K562 (cell line): ENCODE data around the gene LNPEP. TPM values are rescaled to one million over a fixed set of nuclear protein-coding genes. Genes with fewer than 3 reads are reported as not detected.

Experiments used
- ATAC-seq: fragments of 200-7000 bp; cut with Tn5 transposase; 3 replicates; pipeline ENCODE4 v1.9.1; 2020; ENCODE audit warnings: moderate library complexity
- BruUV-seq: library from RNA; stranded (reverse); fragments of 400-500 nt; replicated peaks from 2 replicates; lab custom pipeline; 2021; lab: Mats Ljungman, UMichigan
- CTCF ChIA-PET: fragments of 300-600 bp; formaldehyde crosslinking; extraction: SDS; loops from one replicate; lab custom pipeline; 2021; ENCODE audit warnings: low intra/inter-chr PET ratio; lab: Yijun Ruan, JAX
- POLR2A ChIA-PET: fragments of 300-600, 350-650 bp; sonication (Branson Sonifier 250); formaldehyde crosslinking; extraction: SDS; loops from one replicate; lab custom pipeline; 2021; ENCODE audit warnings: antibody characterized with exemption, inconsistent platforms; lab: Yijun Ruan, JAX
- DNase-seq, 4 experiments: peaks; one replicate each; pipeline versions ENCODE4 v3.0.0 to v3.0.0-alpha.2; 2011 to 2018; ENCODE audit warnings: low spot score in 3 of 4, mixed read lengths in 3 of 4; ENCODE audit errors: extremely low read depth in 1 of 4
- FAIRE-seq: peaks from 2 replicates; lab custom pipeline; 2011; peaks lifted over from hg19 to GRCh38; lab: Jason Lieb, UNC
- H2AFZ ChIP-seq: 2 replicates; pipeline ENCODE4 v1.6.0; 2011; ENCODE audit warnings: low read depth, low read length, control low read depth, inconsistent platforms
- H3K27ac ChIP-seq: fragments of 200-600 bp; 3 replicates; pipeline ENCODE4 v1.8.0; 2011; ENCODE audit warnings: low read depth, mild to moderate bottlenecking, control low read depth, inconsistent platforms, low read length, moderate library complexity, mixed read lengths; ENCODE audit errors: extremely low read depth
- H3K27me3 ChIP-seq, 2 experiments: fragments of 300-600 bp in 1 of 2; 2 replicates in 1 of 2; 3 replicates in 1 of 2; pipeline versions ENCODE4 v1.6.0 to v1.8.0; 2011; ENCODE audit warnings: inconsistent platforms in 2 of 2, low read length in 2 of 2, mild to moderate bottlenecking in 1 of 2, mixed read lengths in 1 of 2, moderate library complexity in 1 of 2; ENCODE audit not compliant: control insufficient read depth in 2 of 2, insufficient read depth in 2 of 2
- H3K36me3 ChIP-seq: fragments of 300-600 bp; 3 replicates; pipeline ENCODE4 v1.8.0; 2011; ENCODE audit warnings: mild to moderate bottlenecking, low read length, inconsistent platforms; ENCODE audit not compliant: control insufficient read depth, insufficient read depth
- H3K4me1 ChIP-seq, 2 experiments: fragments of 200-600 bp in 1 of 2; replicated peaks in 1 of 2; 2 replicates in 1 of 2; 3 replicates in 1 of 2; pipeline versions ENCODE4 v1.5.1 to v1.8.0; 2011; ENCODE audit warnings: inconsistent platforms in 2 of 2, low read length in 2 of 2, mild to moderate bottlenecking in 1 of 2, mixed read lengths in 1 of 2, moderate library complexity in 1 of 2; ENCODE audit not compliant: control insufficient read depth in 2 of 2, insufficient read depth in 2 of 2
- H3K4me2 ChIP-seq: 2 replicates; pipeline ENCODE4 v1.6.1; 2011; ENCODE audit warnings: low read length, control low read depth, inconsistent platforms, mixed read lengths; ENCODE audit not compliant: insufficient read depth
- H3K4me3 ChIP-seq: fragments of 200-600 bp; sonication (generic), shearing (Covaris generic); 2 replicates; pipeline ENCODE4 v1.5.1; 2016; ENCODE audit warnings: control low read depth, inconsistent platforms
- H3K79me2 ChIP-seq: fragments of 200-600 bp; 3 replicates; pipeline ENCODE4 v1.8.0; 2011; ENCODE audit warnings: low read length, inconsistent platforms; ENCODE audit not compliant: control insufficient read depth, insufficient read depth
- H3K9ac ChIP-seq, 2 experiments: 2 replicates each; pipeline versions ENCODE4 v1.6.0 to v1.6.1; 2011; ENCODE audit warnings: low read depth in 2 of 2, low read length in 2 of 2, control low read depth in 1 of 2, inconsistent platforms in 1 of 2, mild to moderate bottlenecking in 1 of 2, mixed read lengths in 1 of 2; ENCODE audit not compliant: insufficient read depth in 1 of 2
- H3K9me1 ChIP-seq: one replicate; pipeline ENCODE4 v1.6.0; 2011; ENCODE audit warnings: inconsistent platforms, mild to moderate bottlenecking, low read length, moderate library complexity; ENCODE audit not compliant: control insufficient read depth, insufficient read depth
- H3K9me3 ChIP-seq: replicated peaks from 2 replicates; pipeline ENCODE4 v1.5.1; 2011; ENCODE audit warnings: low read depth, low read length, inconsistent platforms; ENCODE audit not compliant: control insufficient read depth, insufficient read depth
- H4K20me1 ChIP-seq: replicated peaks from 2 replicates; pipeline ENCODE4 v1.6.1; 2011; ENCODE audit warnings: low read length, inconsistent platforms, mixed read lengths; ENCODE audit not compliant: control insufficient read depth, insufficient read depth
- AFF4 ChIP-seq: sonication (generic); formaldehyde crosslinking; IDR thresholded peaks from 2 replicates; pipeline ENCODE4 v1.8.0; 2023; ENCODE audit warnings: mild to moderate bottlenecking, missing genetic modification reagents
- ETS2 ChIP-seq: IDR thresholded peaks from 2 replicates; pipeline ENCODE4 v1.6.1; 2016; ENCODE audit warnings: borderline replicate concordance, missing genetic modification characterization, mild to moderate bottlenecking, moderate library complexity, missing compliant biosample characterization; ENCODE audit not compliant: poor library complexity, severe bottlenecking
- ETV5 ChIP-seq: sonication (generic); formaldehyde crosslinking; IDR thresholded peaks from 2 replicates; pipeline ENCODE4 v1.4.0; 2020; ENCODE audit warnings: low read depth, mild to moderate bottlenecking, missing genetic modification reagents
- HDAC3 ChIP-seq: fragments of 450-650 bp; IDR thresholded peaks from 2 replicates; pipeline ENCODE4 v1.6.1; 2018; ENCODE audit warnings: borderline replicate concordance, mild to moderate bottlenecking, moderate library complexity; ENCODE audit not compliant: partially characterized antibody
- HLTF ChIP-seq: fragments of 450-650 bp; IDR thresholded peaks from 2 replicates; pipeline ENCODE4 v1.6.1; 2016
- KDM4B ChIP-seq, 2 experiments: fragments of 450-650 bp in 1 of 2; sonication (generic) in 1 of 2; IDR thresholded peaks; 2 replicates each; pipeline ENCODE4 v1.6.1; 2016 to 2017; ENCODE audit warnings: borderline replicate concordance in 2 of 2, antibody characterized with exemption in 1 of 2, low read depth in 1 of 2, mild to moderate bottlenecking in 1 of 2
- POLR2AphosphoS2 ChIP-seq: IDR thresholded peaks from 2 replicates; pipeline ENCODE4 v1.6.1; 2012; ENCODE audit warnings: low read length, improper control_type of control experiment
- PTBP1 ChIP-seq: fragments of 200-400 bp; formaldehyde crosslinking; IDR thresholded peaks from 2 replicates; pipeline ENCODE4 v1.6.1; 2017; ENCODE audit warnings: low read depth, low read length
- SAFB2 ChIP-seq: fragments of 200-400 bp; formaldehyde crosslinking; IDR thresholded peaks from 2 replicates; pipeline ENCODE4 v1.6.1; 2018; ENCODE audit warnings: borderline replicate concordance, low read length, low read depth, moderate library complexity; ENCODE audit not compliant: severe bottlenecking
- ZNF778 ChIP-seq: fragments of 450-650 bp; formaldehyde crosslinking; IDR thresholded peaks from 2 replicates; pipeline ENCODE4 v1.4.0; 2020; ENCODE audit warnings: mild to moderate bottlenecking, moderate library complexity
- in situ Hi-C: fragments of 300-500 bp; cut with MboI; formaldehyde crosslinking; loops from 4 replicates; pipeline ENCODE4 v1.15.0; 2018; ENCODE audit warnings: inconsistent platforms, mixed read lengths
- intact Hi-C: fragments of 100-400 bp; cut with micrococcal nuclease; formaldehyde crosslinking; loops from 2 replicates; pipeline ENCODE4 v1.14.2; 2022
- polyA plus RNA-seq, 8 experiments: library from polyadenylated mRNA; depleted of rRNA in 4 of 8; stranded (reverse) in 5 of 8; unstranded in 3 of 8; fragments of >200 nt; fragmentation: Nextera tagmentation in 2 of 8; fragmentation: Illumina TruSeq in 1 of 8; extraction: Ambion mirVana in 2 of 8; extraction: Trizol in 1 of 8; gene quantifications; 2 replicates each; pipeline versions ENCODE4 v1.2.1 to v1.2.3, GENCODE V29; 2011 to 2014; ENCODE audit warnings: inconsistent platforms in 1 of 8, missing spikeins in 1 of 8
- total RNA-seq, 7 experiments: library from RNA; depleted of rRNA in 6 of 7; stranded (reverse); fragments of >200 nt in 6 of 7; fragmentation: Illumina TruSeq in 2 of 7; extraction: Trizol in 2 of 7; gene quantifications; 2 replicates each; pipeline versions ENCODE4 v1.2.1 to v1.2.3, GENCODE V29; 2011 to 2021; ENCODE audit warnings: low replicate concordance in 1 of 7
- TF ChIP-seq, protein P1 (sequence below): sonication (generic); formaldehyde crosslinking; IDR thresholded peaks from 2 replicates; pipeline ENCODE4 v1.8.1; 2022; ENCODE audit warnings: missing genetic modification reagents

Gene LNPEP
- total and polyA plus RNA-seq, 9 of the 15 experiments (the other 6 are each of a cell fraction or from before 2014, with no cell fraction given): 2.6 to 27.9 (median 11.2) TPM

DNA sequence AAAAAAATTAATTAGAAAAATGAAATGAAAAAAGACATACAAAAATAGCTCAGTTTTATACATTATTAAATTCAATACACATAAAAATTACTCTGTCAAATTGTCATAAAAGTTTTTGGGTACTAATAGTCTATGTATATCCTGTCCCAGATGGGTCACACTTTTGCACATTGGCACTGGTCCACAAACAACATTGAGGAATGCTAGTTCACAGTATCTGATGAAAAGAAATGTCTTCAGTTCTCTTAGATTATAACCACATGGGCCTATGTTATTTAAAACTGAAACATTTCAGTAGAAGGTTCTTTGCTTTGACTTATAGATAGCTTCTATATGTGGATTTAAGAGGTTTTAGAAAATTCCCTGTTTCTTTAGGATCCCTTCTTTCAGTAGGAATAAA is 39.8 kb downstream of the LNPEP start:
- Histone ChIP-seq H3K9me1 (no peaks in the 10 kb centered on the region), H3K4me2 (no peak overlapping the region), H3K4me3 (no peak overlapping the region), H2AFZ (no peak overlapping the region), H3K9ac (no peak overlapping the region), H3K79me2 (peaks cover 17% of the 10 kb centered on the region; the same call in 2 of the 3 replicates), H3K36me3 (peaks cover 9% of the 10 kb centered on the region), H3K27ac (no peak overlapping the region), H3K9me3 (no peaks in the 10 kb centered on the region), H4K20me1 (peaks cover 4% of the 10 kb centered on the region; the same call in 1 of the 2 replicates), H3K27me3 (no peaks in the 10 kb centered on the region), H3K4me1 (peaks cover 0 to 4% of the 10 kb centered on the region in 2 experiments; a peak in 2 of 5 replicates)
- FAIRE-seq (no peak), DNase-seq (no peak), ATAC-seq (no peak)
- POLR2A ChIA-PET: interaction anchor here (1.6 kb wide), 1 partner anchor 14 kb away, joined by 3 read pairs; no protein-coding TSS in a partner anchor
- CTCF ChIA-PET: no interaction called here
- no TSS peak for BruUV-seq
- in situ Hi-C loops (no loop called here), intact Hi-C loops (no loop called here)
- no peak for TF ChIP-seq ZNF778 (CRISPR knock-in tag)
- no peak for TF ChIP-seq KDM4B (IDR thresholded peaks at IDR 0.05; ENCODE audit: borderline replicate concordance in 2 of 2, low read depth in 1 of 2)
- TF ChIP-seq HDAC3: no peak
- TF ChIP-seq PTBP1: no peak
- TF ChIP-seq ETS2 (tag): no peak
- no peak for TF ChIP-seq AFF4 (CRISPR knock-in tag)
- TF ChIP-seq ETV5 (CRISPR knock-in tag): no peak
- TF ChIP-seq, protein P1, sequence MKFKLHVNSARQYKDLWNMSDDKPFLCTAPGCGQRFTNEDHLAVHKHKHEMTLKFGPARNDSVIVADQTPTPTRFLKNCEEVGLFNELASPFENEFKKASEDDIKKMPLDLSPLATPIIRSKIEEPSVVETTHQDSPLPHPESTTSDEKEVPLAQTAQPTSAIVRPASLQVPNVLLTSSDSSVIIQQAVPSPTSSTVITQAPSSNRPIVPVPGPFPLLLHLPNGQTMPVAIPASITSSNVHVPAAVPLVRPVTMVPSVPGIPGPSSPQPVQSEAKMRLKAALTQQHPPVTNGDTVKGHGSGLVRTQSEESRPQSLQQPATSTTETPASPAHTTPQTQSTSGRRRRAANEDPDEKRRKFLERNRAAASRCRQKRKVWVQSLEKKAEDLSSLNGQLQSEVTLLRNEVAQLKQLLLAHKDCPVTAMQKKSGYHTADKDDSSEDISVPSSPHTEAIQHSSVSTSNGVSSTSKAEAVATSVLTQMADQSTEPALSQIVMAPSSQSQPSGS (CRISPR knock-in tag): no peak
- TF ChIP-seq POLR2AphosphoS2: no peak
- no peak for TF ChIP-seq SAFB2
- TF ChIP-seq HLTF: no peak
